ENCODE measurements around the gene IL17RD.
"Not testable (repeated sequence)": the region's sequence is repeated elsewhere in the genome, so short reads cannot be mapped to it uniquely, and the experiment has no call there.

The IL17RD gene

DNA sequence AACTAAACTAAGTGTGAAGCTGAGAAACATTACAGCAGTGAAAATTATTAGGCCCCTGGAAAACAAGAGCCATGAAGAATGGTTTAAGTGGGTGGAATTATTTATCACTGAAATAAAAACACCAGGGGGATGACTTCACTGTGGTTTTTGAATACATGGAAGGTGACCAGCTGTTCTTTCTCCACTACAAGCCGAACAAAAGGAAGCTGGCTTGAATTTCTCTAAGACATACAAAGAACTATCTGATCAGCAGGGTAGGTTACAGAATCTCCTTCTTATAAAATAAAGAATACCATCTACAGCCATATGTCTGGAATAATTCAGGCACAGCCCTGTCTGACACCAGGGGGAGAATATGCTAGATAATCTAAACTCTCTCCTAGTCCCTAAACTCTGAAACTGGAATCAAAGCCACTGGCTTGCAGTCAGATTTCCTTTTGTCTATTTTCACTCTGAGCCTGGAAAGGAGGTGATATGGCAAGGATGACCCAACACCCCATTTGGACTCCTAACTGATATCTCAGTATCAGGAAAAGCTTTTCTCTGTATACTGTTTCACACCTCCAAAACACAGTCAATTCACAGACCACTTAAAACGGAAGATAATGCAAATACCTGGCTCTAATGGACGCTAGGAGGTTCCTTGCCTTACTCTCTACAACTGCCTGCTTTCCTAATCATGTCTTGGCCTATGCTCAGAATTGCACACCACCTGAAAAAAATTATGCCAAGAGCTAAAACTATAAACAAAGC, 73.5 kb downstream of the IL17RD start:
- no peak for DNase-seq

DNA sequence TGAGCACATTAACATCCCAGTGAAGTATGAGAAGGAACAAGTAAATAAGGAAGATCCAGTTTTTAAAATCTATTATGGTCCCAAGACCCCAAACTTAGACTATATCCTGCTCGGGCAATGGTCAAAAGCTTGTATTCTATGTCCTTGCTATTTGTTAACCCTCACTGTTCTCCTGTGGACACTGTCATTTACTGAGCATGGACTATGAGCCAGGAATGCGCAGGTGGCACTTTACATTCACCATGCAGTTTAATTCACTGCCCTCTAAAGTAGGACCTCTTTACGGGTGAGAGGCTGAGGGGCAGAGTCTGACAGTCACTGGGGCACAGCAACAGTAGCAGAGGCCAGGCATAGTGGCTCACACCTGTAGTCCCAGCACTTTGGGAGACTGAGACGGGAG, 76.1 kb downstream of the IL17RD start:
- DNase-seq = no peak

DNA sequence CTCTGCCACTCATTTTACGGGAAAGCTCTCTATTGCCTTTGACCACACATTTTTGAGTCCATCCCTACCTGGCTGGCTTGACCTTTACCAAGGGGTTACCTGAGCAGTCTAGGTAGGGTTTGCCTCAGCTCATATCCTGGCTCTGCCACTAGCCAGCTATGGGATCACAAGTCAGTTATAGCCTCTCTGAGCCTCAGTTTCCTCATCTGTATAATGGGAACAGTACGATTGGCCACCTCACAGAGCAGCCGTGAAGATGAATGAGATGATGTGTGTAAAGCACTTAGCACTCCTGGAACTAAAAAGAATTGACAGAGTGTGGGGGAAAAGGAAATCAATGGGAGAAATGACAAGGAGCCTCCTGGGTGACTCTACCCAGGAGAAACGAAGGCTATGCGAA, 76.7 kb downstream of the IL17RD start:
- DNase-seq = no peak

DNA sequence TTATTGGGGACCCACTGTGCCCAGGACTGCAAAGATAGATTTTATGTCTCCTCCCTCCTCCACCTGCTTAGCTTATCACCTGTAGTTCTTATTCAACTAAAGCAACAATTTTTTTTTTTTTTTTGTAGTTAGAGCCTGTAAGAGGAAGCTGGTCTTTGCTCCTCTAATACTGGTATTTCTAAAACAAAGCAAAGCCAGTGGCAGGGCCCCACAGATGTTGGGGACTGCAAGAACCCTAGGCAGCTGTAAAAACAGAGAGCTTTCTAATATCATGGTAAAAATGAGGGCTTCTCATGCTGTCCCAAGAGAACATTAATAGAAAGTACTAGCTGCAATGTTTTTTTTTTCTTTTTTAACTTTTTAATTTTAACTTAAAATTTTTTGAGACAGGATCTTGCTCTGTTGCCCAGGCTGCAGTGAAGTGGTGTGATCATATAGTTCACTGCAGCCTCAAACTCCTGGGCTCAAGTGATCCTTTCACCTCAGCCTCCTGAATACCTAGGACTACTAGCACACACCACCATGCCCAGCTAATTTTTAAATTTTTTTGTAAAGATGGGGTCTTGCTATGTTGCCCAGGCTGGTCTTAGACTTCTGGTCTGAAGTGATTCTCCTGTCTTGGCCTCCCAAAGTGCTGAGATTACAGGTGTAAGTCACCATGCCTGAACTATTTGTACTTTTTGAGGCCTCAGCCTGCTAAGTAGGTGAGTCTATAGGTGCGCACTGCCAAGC, 77.6 kb downstream of the IL17RD start:
- DNase-seq = no peak

DNA sequence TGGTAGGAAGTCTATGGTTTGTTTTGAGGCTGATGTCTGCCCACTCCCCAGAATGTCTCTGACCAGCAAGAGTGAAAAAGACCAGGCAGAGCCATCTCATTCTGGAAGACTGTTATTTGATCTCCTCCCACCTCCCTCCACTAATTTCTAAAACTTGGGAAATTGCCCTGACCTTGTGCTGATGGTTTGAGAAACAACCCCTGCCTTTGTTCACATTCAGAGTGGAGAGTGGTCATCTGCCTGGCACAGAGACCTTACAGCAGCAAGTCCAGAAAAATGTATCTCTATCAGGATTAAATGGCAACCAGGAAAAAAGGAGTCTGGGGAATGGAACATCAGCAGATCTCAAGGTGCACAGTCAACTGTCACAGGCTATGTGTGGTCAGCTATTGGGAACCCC, 79.0 kb downstream of the IL17RD start:
- no peak for DNase-seq

DNA sequence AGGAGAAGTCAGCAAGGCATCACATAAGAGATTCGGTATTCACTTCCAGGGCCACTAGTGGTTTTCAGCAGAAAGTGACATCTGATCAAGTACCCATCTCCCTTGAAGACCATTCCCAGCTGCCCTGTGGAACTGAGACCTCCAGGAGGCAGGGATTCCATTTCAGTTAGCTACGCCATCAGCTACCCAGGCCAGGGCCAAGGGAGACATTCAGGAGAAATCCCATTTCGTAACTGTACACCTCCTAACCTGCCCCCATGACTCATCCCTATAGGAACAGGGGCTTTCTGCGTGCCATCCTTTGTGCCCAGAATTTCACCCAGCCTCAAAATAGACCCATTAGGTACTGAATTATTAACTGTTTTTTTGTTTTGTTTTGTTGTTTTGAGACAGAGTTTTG, 79.9 kb downstream of the IL17RD start:
- no peak for DNase-seq

DNA sequence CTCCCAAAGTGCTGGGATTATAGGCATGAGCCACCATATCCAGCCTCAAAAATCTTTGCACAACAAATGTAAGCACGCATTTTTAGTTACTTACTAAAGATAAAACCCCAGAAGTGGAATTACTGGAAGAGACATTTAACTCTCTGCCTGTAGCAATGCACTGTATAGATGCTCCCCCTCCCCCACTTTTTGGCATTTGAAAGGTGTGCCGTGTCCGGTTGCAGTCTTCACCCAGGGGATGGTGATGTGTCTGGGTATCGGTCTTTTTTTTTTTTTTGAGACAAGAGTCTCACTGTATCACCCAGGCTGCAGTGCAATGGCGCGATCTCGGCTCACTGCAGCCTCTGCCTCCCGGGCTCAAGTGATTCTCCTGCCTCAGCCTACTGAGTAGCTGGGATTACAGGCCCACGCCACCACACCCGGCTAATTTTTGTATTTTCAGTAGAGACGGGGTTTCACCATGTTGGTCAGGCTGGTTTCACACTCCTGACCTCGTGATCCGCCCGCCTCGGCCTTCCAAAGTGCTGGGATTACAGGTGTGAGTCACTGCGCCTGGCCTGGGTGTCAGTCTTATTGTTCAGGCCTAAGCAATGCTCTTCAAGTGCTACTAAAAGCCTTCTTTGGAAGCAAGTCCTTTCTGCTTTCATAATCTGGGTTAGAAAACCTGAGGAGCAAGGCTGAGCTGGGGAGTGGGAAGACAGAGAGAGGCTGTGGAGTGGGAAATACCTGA, 81.7 kb downstream of the IL17RD start:
- DNase-seq = not testable (repeated sequence)

DNA sequence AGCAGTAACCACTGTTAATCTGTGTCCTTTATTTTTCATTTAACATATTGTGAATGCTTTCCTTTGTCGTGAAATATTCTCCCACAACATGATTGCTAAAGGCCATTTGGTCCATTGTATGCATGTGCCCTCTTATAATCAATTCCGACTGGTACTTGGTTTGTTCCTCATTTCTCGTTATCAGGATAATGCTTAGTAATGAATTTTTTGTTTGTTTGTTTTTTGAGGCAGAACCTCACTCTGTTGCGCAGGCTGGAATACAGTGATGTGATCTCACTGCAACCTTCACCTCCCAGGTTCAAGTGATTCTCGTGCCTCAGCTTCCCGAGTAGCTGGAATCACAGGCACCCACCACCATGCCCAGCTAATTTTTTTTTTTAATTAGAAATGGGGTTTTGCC, 82.7 kb downstream of the IL17RD start:
- DNase-seq = no peak

DNA sequence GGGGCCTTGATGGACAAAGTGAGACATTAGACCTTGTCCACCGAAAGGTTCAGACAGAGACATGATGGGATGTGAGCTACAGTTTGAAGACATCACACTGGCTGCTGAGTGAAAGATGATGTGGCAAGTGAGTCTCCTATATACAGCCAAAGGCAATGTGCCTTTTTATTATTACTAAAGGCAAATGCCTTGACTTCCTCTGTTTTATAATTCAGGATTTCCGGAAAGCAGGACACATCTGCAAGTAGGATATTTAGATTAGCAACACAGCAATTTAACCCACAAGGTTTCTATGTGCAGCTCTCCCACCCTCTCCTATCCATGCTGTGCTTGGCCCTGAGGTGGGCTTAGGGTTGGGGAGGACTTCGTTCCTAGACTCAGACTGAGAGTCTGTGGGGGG, 84.0 kb downstream of the IL17RD start:
- DNase-seq = no peak

DNA sequence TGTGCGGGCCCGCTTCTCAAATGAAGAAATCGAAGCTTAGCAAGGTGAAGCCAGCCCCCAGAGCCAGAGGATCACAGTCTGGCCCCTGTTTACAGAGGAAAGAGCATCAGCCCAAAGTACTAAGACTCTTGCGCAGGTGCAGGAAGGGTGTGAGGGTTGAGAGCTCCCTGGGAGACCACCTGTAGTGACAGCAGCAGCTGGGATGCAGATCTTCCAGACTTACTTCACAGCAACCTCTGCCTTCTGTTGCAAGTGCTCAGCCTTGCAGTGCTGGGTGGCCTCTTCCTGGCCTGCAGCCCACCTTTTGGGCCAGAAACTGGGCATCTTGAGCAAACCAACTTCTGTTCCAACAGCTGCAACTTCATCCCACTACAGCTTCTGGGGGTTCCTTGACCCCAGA, 85.0 kb downstream of the IL17RD start:
- no peak for DNase-seq

DNA sequence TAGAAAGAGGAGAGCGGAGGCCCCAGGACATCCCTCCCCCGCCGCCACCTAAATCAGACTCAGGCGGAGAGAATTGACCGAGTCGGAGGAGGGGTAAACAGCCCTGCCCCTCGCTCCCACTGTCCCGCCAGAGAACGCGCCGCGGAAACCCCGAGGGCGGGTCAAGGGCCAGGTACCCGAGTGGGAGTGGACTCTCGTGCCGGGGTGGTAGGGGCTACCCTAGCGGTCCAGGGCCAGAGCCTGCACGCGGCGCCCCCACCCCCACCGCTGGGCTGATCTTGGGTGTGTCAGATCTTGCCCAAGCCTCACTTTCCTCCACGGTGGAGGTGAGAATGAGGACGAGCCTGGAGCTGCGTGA, 85.7 kb downstream of the IL17RD start:
- no peak for DNase-seq

DNA sequence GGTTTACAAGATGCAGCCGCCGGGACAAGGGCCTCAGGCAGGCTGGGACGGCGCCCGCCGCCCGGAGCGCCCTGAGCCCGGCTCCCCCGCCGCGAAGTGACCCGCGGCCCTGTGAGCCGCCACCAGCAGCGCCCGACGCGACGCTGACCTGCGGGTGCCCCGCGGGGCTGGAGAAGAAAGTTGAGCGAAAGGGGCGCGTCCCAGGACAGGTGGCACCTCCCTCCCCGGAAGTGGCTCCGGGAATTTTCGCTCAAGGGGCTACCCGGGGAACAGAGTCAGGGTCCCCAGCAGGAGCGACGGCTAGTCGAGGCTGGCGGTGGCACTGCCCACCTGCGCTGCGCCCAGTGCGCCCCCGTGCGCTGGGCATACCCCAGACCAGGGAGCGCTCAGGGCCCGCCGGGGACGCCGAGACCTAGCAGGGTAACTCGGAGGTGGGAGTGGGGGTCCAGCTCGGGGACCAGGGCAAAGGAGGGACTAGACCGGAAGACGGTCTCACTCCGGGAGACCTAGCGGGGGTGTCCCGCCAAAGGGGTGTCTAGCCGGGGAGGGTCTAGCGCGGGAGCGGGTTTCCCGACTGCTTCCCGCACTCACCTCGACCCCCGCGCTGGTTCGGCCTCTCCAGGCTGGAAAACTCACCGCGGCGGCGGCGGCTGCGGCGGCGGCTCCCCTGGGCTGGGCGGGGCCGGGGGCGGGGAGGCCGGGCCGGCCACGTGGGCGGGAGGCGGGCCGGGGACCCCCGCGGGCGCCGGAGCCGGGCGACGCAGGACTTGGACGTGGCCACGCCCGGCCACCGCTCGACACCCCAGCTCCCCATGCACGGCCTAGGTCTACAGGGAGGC, 86.3 kb downstream of the IL17RD start:
- DNase-seq = peak; percentile 60

DNA sequence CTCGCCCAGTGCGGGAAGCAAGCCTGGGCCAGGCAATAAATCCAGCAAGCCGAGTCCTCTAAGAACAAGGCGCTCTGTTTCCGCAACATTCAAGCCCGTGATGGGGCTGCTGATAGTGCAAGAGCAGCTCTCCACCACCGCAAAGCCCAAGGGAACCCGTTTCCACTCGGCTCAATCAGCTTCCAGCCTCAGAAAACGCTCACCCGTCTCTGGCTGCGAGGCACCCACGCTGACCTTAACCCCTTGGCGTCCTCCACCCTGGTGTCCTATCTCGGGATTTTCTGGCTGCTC, 86.9 kb downstream of the IL17RD start:
- peak; percentile 62 for DNase-seq

DNA sequence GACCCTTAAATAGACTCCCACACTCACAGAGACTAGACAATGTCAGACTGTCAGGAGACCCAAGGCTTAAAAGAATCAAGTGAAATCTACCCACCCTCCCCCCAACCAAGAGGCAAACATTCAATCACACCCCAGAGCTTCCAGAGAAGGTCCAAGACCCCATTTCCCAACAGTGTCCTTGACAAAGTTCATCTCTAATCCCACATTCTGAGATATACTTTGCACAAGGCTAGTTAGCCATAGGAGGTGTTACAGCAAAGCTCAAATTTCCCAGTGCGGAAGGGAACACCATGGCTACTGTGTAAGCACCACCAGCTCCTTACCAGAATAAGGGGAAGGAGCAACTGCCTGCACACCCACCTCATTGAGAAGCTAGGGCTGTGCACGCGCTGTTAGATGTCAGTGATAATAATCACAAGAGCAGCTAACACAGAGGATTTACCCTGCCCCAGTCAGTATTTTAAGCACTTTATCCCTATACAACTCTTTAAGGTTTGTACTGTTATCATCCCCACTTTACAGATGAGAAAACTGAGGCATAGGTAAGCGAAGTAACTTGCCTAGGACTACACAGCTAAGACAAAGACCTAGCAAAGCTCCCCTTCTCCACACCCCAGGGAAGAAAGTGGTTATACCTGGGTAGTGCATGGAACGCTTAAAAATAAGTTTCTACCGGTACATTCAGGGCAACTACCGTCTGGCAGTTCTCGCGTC, 87.4 kb downstream of the IL17RD start:
- no peak for DNase-seq

DNA sequence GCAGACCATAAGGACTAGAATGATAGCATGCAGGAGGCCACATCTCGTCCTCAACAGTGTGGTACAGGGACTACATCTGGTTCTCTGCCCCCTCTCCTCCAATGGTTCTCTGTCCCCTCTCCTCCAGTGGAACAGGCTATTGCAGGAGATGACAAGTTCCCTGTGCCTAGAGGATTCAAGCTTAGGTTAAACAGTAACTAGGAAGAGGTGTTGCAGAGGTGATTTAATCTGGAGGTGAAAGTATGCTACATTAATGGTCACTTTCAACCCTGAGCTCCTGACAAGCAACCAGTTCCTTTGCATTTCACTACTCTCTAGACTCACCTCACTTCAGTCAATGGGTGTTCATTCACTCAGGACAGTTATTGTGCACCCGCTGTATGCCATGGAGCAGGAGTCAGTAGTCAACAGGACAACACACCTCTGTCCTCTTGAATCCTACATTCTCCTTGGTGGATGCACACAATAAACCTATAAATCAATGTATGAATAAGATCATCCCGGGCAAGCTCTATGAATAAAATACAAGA, 88.7 kb downstream of the IL17RD start:
- DNase-seq = no peak

DNA sequence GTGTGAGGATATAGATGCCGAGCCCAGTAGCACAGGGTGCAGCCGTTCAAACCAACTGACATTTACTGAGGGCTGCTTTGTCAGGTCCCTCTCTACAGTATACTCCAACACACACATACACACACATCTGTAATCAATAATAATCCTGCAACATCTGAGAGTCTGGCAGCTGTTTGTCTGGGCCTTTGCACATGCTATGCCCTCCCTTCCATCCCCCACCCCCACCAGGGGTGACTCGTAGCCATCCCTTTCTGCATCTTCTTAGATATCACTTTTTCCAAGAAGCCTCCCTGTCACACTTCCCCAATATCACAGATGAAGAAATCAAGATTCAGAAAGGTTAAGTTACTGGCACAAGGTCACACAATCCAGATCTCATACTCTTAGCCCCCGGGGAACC, 91.0 kb downstream of the IL17RD start:
- DNase-seq = no peak

DNA sequence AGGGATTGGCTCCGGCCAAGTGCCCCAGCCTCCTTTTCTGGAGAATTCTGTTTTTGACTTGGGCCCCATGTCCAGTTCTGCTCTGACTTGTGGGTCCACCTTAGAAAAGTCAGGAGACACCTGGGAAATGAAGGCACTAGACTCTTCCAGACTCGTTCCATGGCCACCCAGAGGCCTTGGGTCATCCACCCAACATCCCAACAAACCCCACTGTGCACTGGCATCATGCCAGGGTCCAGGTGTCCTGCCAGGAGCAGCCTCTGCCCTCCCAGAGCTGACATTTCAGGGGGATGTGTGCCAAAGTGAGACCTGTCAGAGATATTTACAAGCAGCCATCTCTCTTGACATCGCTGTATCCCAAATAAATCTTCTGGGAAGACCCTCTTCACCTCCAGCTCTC, 91.5 kb downstream of the IL17RD start:
- DNase-seq = no peak

DNA sequence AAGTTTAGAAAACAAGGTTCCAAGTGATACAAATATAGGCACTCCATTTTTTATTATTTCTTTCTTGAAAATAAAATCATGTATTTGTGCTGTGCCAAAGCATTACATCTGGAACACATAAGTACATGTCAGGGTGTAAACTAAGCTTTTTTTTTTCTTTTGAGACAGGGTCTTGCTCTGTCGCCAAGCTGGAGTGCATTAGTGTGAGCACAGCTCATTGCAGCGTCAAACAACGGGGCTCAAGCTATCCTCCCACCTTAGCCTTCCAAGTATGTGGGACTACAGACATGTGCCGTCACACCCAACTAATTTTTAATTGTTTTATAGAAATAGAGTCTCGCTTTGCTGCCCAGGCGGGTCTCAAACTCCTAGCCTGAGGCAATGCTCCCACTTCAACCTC, 95.7 kb downstream of the IL17RD start:
- no peak for DNase-seq

DNA sequence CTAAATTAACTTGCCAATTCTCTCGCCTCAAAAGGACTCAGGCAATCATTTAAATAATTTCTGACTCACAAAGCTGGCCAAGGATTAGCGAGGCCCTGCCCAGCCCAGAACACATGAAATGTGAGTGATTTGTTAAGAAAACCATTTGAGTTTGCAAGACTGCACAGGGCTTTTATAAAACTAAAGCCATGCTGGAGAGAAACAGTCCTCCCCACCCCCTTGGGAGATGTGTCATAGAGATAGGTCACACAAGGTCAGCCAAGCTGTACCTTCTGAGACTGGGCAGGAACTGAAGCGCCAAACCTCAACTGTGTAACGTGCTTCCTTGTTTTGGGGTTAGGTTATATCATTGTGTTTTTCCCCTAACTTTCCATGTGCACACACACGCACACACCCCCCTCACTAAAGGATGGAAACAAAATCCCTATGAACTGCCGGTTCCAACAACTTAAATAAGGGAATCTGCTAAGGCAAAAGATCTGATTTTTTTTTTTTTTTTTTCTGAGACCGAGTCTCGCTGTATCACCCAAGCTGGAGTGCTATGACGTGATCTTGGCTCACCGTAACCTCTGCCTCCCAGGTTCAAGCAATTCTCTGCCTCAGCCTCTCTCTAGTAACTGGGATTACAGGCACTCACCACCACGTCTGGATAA, 96.6 kb downstream of the IL17RD start:
- peak; percentile 84 for DNase-seq

DNA sequence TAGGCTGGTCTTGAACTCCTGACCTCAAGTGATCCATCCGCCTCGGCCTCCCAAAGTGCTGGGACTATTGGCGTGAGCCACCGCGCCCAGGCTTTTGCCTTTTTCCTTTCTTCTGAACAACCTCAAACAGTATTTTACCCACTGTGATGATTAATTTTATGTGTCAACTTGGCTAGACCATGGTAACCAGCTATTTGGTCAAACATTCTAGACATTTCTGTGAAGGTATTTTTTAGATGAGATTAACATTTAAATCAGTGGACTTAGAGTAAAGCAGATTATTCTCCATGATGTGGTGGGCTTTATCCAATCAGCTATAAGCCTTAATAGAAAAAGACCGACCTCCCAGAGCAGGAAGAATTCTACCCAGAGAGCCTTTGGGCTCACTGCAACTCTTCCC, 98.7 kb downstream of the IL17RD start:
- DNase-seq = no peak

DNA sequence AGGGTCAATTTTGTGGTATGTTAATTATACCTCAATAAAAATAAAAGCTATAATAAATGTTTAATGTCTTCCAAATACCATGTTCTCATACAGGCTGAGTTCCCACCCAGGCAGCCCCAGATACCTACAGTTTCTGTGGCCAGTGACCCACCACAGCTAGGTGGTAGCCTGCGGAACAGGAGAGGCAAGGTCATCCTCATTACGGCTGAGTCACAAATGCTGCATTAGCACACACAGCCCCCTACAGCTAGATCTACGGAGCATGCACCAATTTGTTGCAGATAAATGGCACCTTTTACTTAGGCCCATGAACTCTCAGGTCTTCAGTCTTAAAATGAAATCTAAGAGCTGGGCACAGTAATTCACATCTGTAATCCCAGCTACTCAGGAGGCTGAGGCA, 99.6 kb downstream of the IL17RD start:
- DNase-seq = no peak

DNA sequence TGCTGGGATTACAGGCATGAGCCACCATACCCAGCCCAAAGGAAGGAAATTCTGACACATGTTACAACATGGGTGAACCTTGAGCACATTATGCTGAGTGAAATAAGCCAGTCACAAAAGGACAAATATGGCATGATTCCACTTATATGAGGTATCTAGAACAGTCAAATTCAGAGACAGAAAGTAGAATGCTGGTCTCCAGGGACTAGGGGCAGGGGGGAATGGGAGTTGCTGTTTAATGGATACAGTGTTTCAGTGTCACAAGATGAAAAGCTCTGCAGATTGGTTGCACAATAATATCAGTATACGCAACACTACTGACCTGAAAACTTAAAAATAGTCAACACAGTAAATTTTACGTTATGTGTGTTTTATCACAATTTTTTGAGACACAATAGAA, 100.6 kb downstream of the IL17RD start:
- no peak for DNase-seq
